ENCODE results near the gene SNU13.
A peak's percentile ranks its signal among the peaks of the same experiment; 100 is the strongest.
"Not testable (repeated sequence)": the region's sequence is repeated elsewhere in the genome, so short reads cannot be mapped to it uniquely, and the experiment has no call there.

The SNU13 gene

DNA sequence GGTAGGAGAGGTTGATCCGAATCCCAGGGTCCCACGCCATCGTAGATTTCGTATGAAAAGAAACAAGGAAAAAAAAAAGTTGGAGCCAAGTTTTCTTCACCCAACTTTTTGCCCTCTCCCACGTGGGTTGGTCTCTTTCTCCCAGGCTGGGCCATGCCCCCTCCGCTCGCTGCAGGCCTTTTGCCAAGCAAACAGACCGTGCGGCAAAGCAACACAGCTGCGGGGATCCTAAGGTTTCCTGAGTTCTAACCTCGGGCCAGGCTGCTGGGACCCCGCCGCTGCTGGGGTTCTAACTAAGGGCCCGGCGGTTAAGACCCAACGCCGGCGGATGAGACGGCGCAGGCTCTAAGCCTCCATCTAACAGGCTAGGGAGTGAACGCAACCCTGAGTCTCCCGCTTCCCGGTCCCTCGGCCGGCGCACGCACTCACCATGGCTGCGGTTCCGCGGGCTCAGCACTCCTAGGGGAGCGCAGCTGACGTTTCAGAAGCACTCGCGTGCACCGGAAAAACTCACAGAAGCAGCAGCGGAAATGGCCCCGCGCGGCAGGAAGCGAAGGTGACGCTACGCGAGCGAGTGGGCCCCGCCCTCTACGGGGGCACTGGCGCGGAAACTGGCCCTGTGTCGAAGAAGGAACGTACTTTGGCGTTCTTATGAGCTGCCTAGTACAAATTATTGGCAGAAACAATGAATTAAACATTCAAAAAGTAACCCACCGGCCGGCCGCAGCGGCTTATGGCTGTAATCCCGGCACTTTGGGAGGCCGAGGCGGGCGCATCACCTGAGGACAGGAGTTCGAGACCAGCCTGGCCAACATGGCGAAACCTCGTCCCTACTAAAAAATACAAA, at the start of gene SNU13:
TSS of gene SNU13 (minus strand) at position 503 of the 847 bp plus-strand sequence. CDS start at position 432, 71 bp downstream.
- DNase-seq (ENCODE audit: low read depth in 2 of 2) = peak; percentile 84 to 88

DNA sequence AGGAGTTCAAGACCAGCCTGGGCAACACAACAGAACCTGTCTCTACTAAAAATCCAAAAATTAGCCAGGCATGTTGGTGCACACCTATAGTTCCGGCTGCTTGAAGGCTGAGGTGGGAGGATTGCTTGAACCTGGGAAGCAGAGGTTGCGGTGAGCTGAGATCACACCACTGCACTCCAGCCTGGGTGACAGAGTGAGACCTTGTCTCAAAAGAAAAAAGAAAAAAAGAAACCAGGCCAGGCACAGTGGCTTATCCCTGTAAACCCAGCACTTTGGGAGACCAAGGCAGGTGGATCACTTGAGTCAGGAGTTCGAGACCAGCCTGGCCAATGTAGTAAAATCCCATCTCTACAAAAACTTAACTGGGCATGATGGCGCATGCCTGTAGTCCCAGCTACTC, 44.6 kb upstream of the SNU13 start:
- DNase-seq (ENCODE audit: low read depth in 2 of 2) = not testable (repeated sequence)

DNA sequence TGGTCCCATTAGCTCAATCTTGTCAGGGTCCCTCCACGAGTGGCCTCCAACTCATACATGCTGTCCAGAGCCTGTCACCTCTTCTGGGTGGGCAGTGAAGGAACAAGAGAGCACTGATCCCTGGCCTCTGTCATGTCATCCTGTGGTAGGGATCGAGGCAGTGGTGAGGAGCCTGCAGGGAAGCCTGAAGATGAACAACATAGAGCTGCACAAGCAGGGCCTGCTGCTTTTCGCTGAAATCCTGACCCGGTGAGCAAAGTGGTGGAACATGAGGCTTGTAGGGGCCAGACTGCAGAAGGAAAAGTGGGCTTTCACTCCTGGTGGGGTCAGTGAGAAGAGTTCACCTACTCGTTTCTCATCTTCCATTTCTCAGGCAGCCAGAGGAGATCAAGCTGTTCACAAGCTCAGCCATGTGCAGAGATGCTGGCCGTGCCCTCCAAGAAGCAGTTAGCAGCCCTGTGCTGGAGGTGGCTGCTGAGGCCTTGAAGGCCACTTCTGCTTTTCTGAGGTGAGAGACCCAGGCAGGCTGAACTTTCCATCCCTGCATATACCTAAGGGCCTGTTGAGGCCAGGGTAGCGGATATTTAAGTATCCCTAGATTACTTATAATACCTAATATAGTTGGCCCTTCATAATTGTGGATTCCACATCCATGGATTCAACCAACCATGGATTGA, 43.6 kb upstream of the SNU13 start:
- no peak for DNase-seq (ENCODE audit: low read depth in 2 of 2)

DNA sequence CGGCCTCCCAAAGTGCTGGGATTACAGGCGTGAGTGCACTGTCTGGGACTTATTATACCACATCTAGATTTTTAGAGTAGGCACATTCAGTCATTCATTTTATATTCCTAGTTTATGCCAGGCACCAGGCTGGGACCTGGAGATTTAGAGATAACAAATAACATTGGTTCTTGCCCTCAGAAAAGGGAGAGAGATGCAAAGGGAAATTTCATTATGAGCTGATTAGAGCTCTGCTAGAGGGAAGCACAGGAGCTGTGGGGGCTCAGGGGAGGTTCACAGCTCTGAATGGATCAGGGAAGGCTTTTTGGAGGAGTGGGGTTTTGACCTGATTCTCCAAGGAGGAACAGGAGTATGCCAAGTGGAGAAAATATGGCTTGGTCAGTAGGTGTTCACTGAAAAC, 42.9 kb upstream of the SNU13 start:
- DNase-seq (ENCODE audit: low read depth in 2 of 2) = no peak

DNA sequence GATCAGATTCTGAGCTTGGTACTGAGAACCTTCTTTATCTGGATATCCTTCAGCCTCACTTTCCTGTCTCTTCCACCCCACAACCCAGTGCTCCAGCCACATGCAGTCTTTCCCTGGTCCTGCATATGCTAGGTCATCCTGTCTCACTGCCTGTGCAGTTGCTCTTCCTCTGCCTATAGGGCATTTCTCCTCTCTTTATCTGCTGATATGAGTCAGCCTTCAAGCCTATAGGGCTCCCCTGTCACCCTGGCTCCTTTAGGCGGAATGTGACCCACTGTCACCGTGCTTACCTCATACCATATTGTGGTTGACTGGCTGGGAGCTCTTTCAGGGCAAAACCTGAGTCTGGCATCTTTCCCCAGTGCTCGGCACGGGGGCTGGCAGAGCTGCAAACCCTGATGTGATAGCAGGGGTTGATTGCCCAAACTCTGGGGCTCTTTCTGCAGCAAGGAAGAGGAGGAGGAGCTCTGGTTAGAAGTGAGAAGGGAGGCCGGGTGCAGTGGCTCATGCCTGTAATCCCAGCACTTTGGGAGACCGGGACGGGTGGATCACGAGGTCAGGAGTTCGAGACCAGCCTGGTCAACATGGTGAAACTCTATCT, 36.9 kb upstream of the SNU13 start:
- no peak for DNase-seq (ENCODE audit: low read depth in 2 of 2)

DNA sequence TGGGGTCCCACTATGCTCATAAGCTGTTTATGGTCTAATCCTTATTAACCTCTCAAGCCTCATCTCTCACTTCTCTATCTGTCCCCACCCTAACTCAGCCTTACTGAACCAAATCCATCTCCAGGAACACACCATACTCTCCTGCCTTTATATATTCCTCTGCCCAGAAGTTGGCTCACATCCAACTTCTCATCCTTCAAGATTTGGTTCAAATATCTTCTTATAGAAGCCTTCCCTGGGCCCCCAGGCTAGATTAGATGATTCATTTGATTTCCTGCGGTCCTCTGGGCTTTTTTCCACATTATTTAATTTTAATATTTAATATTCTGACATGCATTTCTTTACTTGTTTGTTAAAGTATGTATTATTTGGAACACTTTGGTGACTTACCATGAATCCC, 33.8 kb upstream of the SNU13 start:
- DNase-seq (ENCODE audit: low read depth in 2 of 2) = no peak

DNA sequence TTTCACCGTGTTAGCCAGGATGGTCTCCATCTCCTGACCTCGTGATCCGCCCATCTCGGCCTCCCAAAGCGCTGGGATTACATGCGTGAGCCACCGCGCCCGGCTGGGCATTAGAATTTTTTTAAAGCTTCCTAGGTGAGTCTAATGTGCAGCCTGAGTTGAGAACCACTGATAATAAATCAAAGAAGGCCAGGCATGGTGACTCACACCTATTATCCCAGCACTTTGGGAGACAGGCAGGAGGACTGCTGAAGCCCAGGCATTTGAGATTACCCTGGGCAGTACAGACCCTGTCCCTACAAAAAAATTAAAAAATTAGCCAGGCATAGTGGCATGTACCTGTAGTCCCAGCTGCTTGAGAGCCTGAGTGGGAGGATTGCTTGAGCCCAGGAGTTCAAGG, 24.3 kb upstream of the SNU13 start:
- no peak for DNase-seq (ENCODE audit: low read depth in 2 of 2)

DNA sequence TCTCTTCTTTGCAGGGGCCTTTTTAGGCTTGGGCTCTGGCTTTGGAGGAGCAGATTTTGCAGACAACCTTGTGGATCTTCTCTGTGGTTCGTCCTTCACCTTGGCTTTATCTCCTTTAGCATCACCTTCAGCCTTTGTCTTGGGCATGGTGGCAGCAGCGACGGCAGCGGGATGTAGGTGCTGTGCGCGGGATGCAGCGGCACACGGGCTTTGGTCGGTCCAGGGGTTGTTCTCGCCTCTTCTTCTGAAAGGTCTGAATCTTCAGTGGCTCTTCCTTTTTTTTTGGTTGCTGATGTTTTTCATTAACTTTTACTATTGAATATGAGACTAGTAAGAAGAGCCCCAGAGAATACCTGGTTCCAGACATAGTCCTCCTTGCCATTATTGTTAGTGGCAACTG, 20.7 kb upstream of the SNU13 start:
- DNase-seq (ENCODE audit: low read depth in 2 of 2) = no peak

DNA sequence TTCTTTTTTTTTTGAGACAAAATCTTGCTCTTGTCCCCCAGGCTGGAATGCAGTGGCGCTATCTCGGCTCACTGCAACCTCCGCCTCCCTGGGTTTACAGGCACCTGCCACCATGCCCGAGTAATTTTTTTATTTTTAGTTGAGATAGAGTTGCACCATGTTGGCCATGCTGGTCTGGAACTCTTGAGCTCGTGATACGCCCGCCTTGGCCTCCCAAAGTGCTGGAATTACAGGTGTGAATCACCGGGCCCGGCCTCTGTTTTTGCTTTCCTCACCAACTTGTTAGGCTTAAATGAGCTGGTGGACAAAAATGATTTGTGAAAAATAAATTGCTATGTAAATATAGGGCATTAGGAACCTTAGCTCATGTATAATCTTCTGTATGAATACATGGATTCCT, 14.1 kb upstream of the SNU13 start:
- DNase-seq (ENCODE audit: low read depth in 2 of 2) = no peak

DNA sequence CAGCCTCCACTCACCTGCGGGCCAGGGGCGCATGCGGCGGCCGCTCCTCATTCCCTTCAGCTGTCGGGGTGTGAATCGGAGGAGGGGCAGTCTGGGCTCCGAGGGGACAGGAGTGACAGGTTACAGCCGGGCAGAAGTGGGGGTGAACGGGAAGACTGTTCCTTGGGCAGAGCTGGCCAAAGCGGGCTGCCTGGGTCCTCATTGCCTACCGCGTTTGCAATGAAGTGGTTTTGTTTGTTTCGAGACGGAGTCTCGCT, 11.4 kb upstream of the SNU13 start:
- DNase-seq (ENCODE audit: low read depth in 2 of 2) = no peak

DNA sequence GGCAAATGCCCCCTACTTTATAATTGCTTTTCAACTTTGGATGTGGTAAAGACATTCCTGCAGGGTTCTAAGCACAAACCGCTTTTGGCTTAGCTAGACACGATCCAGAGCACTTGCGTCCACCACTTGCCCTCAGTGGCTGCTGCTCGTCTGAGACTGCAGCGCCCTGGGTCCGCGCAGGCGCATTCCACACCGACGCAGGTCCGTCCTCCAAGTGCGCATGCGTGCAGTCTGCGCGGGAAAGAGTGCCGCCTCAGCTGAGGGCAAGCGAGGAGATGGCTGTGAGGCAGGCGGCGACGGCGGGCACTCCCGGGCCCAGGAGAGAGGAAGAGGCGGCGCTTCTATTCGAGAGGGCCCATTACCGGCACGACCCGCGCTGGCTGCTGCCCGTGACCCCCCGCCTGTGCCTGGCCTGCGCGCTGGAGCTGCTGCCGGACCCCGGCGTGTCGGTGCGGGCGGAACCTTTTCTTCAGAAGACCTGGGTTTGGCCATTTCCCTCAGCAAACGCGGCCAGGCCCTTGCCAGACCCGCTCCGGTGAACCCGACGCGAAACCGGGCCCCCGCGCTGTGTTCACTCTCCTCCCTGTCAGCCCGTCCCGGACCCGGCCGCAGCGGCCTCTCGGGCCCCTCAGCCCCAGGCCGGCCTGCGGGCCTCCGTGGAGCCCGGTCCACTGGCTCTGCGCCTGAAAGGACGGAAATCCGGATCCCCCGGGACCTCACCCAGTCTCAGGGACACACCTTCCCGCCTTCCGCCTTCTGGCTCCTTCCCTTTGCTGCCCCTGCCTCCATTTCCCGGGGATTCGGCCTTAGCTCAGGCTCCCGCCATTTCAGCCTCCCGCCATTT, 10.8 kb upstream of the SNU13 start, which contains the start of gene MEI1:
TSS of gene MEI1 (plus strand) at position 240 of the 844 bp plus-strand sequence. CDS start at position 276, 36 bp downstream.
- DNase-seq (ENCODE audit: low read depth in 2 of 2) = peak; percentile 77 to 81

DNA sequence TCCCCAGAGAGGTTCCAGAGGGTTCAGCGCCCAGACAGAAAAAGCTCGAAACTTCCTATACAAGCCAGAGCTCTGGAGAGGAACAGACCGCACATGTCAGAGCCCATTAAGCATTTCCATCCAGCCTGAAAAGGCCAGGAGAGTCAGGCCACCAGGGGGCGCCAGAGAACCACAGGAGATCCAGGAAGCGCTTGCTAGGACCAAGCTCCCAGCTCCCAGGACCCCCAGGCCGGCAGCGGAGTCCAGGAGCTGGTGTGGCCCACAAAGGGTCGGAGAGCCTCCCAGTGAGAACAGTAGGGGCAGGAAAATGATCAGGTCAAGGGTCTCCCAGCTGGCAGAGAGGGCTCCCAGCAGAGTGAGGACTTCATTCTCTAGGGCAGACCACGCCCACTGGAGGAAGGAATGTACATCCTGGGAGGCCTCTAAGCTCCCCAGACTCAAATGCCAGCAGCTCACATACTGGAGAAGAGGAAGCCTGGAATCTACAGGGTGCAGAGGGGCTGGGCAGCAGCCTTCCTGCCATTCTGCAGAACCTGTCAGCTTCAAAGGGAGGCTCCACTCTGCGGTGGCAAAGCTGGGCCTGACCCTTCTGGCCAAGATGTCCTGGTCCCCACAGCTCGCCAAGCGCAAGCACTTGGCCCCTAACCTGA, 8.6 kb upstream of the SNU13 start:
- DNase-seq (ENCODE audit: low read depth in 2 of 2) = peak; percentile 77 to 93

DNA sequence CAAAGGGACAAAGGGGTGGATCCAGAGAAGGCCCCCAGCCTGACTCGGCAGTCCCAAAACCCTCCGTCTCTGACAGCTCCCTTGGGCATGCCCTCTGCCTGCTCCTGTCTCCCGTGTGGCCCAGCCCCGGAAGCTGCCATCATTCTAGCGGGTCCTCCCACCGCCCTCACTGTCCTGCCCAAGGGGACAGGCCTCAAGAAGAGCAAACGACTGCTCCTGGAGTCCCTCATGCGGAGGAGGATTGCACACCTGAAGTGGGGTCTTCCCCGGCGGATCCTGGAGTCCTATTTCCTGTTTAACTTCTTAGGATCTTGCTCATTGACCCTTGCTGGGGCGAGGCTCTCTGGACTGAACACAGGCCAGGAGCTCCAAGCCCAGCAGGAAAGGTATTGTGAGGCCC, 8.0 kb upstream of the SNU13 start:
- DNase-seq (ENCODE audit: low read depth in 2 of 2) = no peak

DNA sequence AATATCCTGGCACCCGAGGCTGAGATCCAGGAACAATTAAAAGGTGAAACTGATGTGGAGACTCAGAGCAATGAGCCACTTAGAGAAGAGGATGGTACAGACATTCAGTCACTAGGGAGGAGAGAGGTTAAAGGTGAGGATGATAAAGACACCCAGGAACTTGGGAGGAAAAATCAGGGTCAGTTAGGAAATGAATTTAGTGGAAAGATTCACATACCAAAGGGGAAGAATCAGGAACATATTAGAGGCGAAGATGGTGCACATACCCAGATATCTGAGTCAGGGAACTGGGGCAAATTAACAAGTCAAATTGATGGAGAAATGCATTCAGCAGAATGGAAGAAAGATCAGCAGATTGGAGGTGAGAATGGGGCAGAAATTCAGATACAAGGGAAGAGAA, 6.5 kb upstream of the SNU13 start:
- no peak for DNase-seq (ENCODE audit: low read depth in 2 of 2)

DNA sequence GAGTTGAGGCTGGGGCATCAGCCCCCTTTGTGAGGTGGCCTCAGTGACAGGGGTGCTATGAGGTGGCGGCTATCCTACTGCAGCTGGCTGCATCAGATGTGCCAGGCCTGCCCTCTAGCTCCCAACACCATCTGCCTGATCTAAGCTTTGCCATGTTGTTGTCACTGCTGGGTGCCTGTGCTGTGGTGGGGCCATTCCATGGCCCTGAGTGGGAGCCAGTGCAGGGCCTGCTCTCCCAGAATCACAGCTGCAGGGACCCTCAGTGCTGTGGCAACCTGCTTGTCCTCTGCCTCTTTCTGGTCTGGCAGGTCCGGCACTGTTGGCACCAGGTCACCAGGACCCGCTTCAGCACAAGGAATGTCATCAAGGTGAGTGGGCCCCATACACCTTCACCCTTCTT, 1.8 kb upstream of the SNU13 start:
- no peak for DNase-seq (ENCODE audit: low read depth in 2 of 2)

DNA sequence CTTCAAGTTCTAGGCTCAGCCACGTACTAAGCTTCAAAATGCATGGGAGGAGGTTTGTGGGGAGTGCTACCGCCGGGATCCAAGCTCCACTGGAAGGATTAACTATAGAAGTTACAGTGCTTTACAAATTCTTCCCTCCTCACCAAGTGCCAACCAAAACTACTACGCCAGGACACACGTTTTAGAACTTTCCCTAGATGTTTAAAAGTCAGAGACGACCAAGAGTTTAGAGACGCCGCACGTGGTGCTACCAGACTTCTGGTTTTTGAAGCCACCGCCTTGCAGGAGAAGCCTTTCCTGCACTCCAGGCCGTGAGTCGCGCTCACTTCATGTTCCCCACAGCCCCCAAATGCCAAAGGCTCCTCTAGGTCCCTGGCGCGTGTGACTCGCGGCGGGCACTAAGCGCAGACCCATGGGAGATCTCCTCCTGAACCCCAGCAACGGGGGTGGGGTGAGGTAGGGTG, 734 bp downstream of the SNU13 start:
- no peak for DNase-seq (ENCODE audit: low read depth in 2 of 2)

DNA sequence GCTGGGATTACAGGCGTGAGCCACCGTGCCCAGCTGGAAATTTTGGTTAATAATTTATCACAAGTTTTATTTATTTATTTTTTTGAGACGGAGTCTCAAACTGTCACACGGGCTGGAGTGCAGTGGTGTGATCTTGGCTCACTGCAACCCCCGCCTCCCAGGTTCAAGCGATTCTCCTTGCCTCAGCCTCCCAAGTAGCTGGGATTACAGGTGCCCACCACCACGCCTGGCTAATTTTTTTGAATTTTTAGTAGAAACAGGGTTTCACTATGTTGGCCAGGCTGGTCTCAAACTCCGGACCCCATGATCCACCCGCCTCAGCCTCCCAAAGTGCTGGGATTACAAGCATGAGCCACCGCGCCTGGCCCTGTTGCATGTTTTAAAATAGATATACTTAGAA, 1.8 kb downstream of the SNU13 start:
- DNase-seq (ENCODE audit: low read depth in 2 of 2) = not testable (repeated sequence)

DNA sequence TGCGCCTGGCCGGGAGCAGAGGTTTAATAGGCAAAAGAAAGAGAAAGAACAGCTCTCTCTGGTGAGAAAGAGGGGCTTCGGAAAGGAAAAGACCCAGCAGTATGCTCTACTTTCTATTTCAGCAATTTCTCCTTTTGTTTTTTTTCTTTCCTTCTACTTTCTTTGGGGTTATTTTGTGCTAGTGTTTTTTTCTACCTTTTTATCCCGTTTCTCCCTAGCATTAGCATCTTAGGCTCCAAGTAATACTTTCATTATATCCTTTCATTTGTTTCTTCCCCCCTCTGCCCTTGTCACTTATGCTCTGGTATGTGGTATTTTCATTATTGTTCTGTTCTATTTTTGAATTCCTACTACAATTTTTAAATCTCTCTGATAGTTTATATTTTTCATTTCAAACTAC, 4.5 kb downstream of the SNU13 start:
- no peak for DNase-seq (ENCODE audit: low read depth in 2 of 2)

DNA sequence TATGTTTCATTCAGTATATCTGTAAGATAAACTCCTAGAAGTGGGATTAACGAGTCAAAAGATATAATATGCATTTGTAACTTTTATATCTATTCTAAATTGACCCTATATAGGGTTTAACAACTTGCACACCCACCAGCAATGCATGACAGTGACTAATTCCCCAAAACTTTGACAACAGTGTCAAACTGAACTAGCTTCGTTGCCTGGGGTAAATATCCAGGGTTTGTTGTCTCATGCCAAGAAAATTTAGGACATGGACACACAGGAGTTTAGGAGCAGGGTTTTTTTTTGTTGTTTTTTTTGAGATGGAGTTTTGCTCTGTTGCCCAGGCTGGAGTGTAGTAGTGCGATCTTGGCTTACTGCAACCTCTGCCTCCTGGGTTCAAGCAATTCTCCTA, 5.1 kb downstream of the SNU13 start:
- DNase-seq (ENCODE audit: low read depth in 2 of 2) = no peak

DNA sequence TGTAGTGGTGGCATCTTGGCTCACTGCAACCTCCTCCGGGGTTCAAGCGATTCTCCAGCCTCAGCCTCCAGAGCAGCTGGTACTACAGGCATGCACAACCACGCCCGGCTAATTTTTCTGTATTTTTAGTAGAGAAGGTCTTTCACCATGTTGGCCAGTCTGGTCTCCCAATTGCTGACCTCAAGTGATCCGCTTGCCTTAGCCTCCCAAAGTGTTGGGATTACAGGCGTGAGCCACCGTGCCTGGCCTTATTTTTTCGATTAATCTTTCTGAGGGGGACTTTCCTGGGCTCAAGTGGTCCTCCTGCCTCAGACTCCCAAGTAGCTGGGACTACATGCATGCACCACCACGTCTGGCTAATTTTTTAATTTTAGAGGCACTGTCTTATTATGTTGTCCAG, 5.6 kb downstream of the SNU13 start:
- DNase-seq (ENCODE audit: low read depth in 2 of 2) = no peak

DNA sequence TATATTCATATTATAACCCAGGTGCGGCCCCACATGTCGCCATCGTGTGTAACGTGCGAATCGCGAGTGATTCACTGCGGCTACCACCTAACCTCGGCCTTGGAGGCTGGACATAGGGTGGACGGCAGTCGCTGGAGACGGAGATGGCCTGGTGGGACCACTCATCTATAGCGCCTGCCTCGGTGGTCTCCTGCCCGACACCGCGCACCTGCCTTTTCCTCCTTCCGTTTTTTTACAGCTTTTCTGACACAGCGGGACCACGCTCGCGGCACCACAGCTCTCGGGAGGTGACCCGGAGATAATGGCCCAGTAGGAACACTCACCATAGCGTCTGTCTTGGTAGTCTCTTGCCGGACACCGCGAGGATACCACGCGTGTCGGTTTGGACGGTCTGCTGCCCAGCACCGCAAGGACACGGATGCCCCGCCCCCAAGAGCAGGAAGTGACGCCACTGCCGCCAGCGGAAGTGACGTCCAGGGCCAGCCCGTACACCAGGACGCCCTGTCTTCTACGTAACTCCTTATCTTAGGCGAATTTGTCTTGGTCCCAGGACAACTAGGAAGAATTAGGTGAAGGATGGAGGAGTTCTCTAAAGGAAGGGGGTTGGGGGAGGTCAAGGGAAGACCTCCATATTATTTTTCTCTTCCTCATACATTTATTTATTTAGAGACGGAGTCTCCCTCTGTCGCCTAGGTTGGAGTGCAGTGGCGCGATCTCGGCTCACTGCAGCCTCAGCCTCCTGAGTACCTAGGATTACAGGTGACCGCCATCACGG, 6.4 kb downstream of the SNU13 start:
- DNase-seq (ENCODE audit: low read depth in 2 of 2) = peak; percentile 75

Measured in stimulated activated CD8-positive, alpha-beta memory T cell treated with anti-CD3 and anti-CD28 coated beads, Interleukin-7, amount 100 ng/mL, for 1 hour (primary cell).